Neural progenitor cell (in vitro differentiated cells): ENCODE measurements around the gene AGPAT4. TPM values are rescaled to one million over a fixed set of nuclear protein-coding genes. Genes with fewer than 3 reads are reported as not detected.

Source experiments
- DNase-seq: peaks from one replicate; pipeline ENCODE4 v3.0.0-alpha.2; 2016; ENCODE audit warnings: low spot score
- H2AFZ ChIP-seq: fragments of 200-600 bp; sonication (generic); replicated peaks from 2 replicates; pipeline ENCODE4 v1.6.1; 2016; ENCODE audit warnings: antibody characterized with exemption
- H3F3A ChIP-seq: fragments of 200-600 bp; sonication (generic); 2 replicates; pipeline ENCODE4 v1.6.1; 2016; ENCODE audit warnings: antibody characterized with exemption, low read depth
- H3K27ac ChIP-seq: fragments of 200-600 bp; sonication (generic); 2 replicates; pipeline ENCODE4 v1.5.1; 2016; ENCODE audit warnings: mild to moderate bottlenecking
- H3K27me3 ChIP-seq: fragments of 200-600 bp; sonication (generic); 2 replicates; pipeline ENCODE4 v1.6.1; 2016; ENCODE audit warnings: mild to moderate bottlenecking, moderate library complexity
- H3K36me3 ChIP-seq: fragments of 200-600 bp; sonication (generic); 2 replicates; pipeline ENCODE4 v1.5.1; 2016
- H3K4me1 ChIP-seq: fragments of 200-600 bp; sonication (generic); 2 replicates; pipeline ENCODE4 v1.6.1; 2016; ENCODE audit warnings: mixed run types
- H3K4me2 ChIP-seq: fragments of 200-600 bp; sonication (generic); 2 replicates; pipeline ENCODE4 v1.6.1; 2016
- H3K4me3 ChIP-seq: fragments of 200-600 bp; sonication (generic); 2 replicates; pipeline ENCODE4 v1.5.1; 2016
- H3K79me2 ChIP-seq: fragments of 200-600 bp; sonication (generic); 2 replicates; pipeline ENCODE4 v1.6.1; 2016; ENCODE audit warnings: low read depth
- H3K9ac ChIP-seq: fragments of 200-600 bp; sonication (generic); 2 replicates; pipeline ENCODE4 v1.6.1; 2016
- H3K9me3 ChIP-seq: fragments of 200-600 bp; sonication (generic); 2 replicates; pipeline ENCODE4 v1.5.1; 2016; ENCODE audit warnings: low read depth
- H4K20me1 ChIP-seq: fragments of 200-600 bp; sonication (generic); 2 replicates; pipeline ENCODE4 v1.6.1; 2016; ENCODE audit warnings: low read depth
- H3K27ac Mint-ChIP-seq: 3 replicates; pipeline ENCODE4 v1.8.0; 2021; ENCODE audit warnings: mixed read lengths
- H3K27me3 Mint-ChIP-seq: 2 replicates; pipeline ENCODE4 v1.8.0; 2022; ENCODE audit warnings: low read depth, mild to moderate bottlenecking, inconsistent platforms, moderate library complexity, mixed read lengths; ENCODE audit not compliant: insufficient read depth
- H3K36me3 Mint-ChIP-seq: 3 replicates; pipeline ENCODE4 v1.8.0; 2021; ENCODE audit warnings: mixed read lengths
- H3K4me1 Mint-ChIP-seq: 3 replicates; pipeline ENCODE4 v1.8.0; 2021; ENCODE audit warnings: mixed read lengths
- H3K4me3 Mint-ChIP-seq: 3 replicates; pipeline ENCODE4 v1.8.0; 2021; ENCODE audit warnings: mild to moderate bottlenecking, moderate library complexity, mixed read lengths
- H3K9me3 Mint-ChIP-seq: 3 replicates; pipeline ENCODE4 v1.8.0; 2020; ENCODE audit warnings: mixed read lengths
- EZH2 ChIP-seq: fragments of 200-600 bp; sonication (generic); IDR thresholded peaks from 2 replicates; pipeline ENCODE4 v1.6.1; 2017; ENCODE audit warnings: antibody characterized with exemption, mild to moderate bottlenecking, moderate library complexity
- EZH2phosphoT487 ChIP-seq: fragments of 200-600 bp; sonication (generic); IDR thresholded peaks from 2 replicates; pipeline ENCODE4 v1.6.1; 2017; ENCODE audit warnings: antibody characterized with exemption
- total RNA-seq: library from RNA; depleted of rRNA; stranded (reverse); fragments of >200 nt; gene quantifications from 2 replicates; pipeline ENCODE4 v1.2.3, GENCODE V29; 2015; ENCODE audit warnings: low replicate concordance
- TF ChIP-seq, protein P1 (sequence below): fragments of 200-600 bp; sonication (generic); IDR thresholded peaks from 2 replicates; pipeline ENCODE4 v1.5.1; 2017; ENCODE audit warnings: antibody characterized with exemption, mild to moderate bottlenecking

The AGPAT4 gene
- total RNA-seq, 1 donor from 2014 or later, result 30.5 TPM

DNA sequence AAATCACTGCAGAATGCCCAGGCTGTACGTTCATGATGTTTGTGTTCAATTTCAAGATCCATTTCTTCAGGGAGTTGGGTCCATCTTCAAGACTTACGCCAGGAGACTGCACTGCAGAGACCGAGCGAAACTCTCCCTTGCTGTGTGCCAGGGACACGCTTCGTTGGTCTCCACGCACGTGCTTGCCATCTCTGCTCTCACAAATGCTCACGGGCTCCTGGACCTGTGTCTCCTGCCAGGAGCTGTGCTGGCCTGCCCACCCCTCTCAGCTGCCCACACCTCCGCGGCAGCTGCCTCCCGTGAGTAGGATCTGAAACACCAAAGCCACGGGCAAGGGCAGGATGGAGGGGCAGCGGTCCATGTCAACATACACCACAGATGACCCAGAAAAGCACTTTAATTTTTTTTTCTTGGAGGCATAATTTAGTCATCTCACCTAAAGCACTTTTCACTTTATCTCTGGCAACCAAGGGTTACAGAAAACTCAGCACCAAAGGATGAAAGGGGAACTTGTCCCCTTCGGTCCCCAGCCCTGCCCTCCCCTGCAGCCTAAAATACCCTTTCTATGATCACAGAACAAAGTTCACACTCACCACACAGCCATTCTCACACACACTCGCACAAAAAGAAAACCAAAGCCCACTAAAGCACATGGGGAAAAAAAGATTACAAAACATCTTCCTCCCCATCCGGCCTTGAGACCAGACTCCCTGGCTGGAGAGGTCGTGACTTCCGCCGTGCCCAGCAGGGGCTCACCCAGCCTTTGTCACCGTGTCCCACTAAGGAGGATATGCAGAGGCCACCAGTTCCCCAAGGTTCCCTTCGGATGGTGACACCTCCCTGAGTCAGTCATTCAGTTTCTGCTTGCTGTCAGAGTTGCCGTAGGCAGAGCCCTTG is 137.9 kb downstream of the AGPAT4 start:
- Histone ChIP-seq H3K27me3 (no peaks in the 10 kb centered on the region), H3K79me2 (no peaks in the 10 kb centered on the region), H2AFZ (no peak overlapping the region), H3F3A (no peaks in the 10 kb centered on the region), H3K4me3 (no peak overlapping the region), H3K4me2 (no peak overlapping the region), H3K36me3 (no peaks in the 10 kb centered on the region), H3K9me3 (no peaks in the 10 kb centered on the region), H3K9ac (no peak overlapping the region), H4K20me1 (no peaks in the 10 kb centered on the region), H3K4me1 (no peaks in the 10 kb centered on the region), H3K27ac (no peak overlapping the region)
- Mint-ChIP-seq H3K9me3 (peaks cover 8% of the 10 kb centered on the region), H3K36me3 (peaks cover 67% of the 10 kb centered on the region), H3K27me3 (peaks cover 6% of the 10 kb centered on the region), H3K4me1 (peaks cover 14% of the 10 kb centered on the region), H3K4me3 (no peak overlapping the region), H3K27ac (peak overlapping the region; percentile 16)
- no peak for TF ChIP-seq EZH2phosphoT487
- TF ChIP-seq, protein P1, sequence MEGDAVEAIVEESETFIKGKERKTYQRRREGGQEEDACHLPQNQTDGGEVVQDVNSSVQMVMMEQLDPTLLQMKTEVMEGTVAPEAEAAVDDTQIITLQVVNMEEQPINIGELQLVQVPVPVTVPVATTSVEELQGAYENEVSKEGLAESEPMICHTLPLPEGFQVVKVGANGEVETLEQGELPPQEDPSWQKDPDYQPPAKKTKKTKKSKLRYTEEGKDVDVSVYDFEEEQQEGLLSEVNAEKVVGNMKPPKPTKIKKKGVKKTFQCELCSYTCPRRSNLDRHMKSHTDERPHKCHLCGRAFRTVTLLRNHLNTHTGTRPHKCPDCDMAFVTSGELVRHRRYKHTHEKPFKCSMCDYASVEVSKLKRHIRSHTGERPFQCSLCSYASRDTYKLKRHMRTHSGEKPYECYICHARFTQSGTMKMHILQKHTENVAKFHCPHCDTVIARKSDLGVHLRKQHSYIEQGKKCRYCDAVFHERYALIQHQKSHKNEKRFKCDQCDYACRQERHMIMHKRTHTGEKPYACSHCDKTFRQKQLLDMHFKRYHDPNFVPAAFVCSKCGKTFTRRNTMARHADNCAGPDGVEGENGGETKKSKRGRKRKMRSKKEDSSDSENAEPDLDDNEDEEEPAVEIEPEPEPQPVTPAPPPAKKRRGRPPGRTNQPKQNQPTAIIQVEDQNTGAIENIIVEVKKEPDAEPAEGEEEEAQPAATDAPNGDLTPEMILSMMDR, result no peak
- TF ChIP-seq EZH2, result no peak
- DNase-seq, result no peak

DNA sequence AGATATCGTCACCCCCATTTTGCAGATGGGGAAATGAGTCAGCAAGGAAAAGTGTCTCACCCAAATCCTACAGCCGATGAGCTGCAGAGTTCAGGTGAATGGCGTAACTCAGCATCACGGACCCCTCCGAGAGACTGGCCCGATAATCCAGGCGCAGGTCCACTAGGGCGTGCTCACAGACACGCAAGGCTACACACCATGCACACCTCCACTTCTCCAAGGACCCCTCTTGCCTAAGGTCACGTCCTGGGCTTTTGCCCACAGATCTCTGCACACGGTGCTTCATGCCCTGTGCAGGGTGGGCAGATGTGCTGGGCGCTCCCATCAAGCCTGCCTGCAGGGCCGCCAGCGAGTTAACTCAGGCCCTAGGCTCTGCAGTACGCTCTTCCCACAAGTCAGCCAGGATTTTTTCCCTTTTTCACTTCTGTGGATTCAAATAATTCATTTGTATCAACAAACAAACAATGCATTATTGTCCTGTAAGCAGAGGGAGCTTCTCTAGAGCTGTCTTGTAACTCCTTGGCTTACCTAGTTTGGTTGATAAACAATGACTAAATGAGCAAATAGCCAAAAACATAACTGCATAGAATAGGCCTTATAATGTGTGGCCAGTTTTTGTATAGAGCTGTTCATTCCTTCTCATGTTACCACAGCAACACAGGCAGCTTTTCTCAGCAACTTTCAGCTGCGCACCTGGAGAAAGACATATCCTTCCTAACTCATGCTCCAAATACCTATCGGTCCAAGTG is 139.1 kb downstream of the AGPAT4 start:
- no peaks in the 10 kb centered on the region for H3K36me3 ChIP-seq
- DNase-seq, result no peak
- H3K9ac ChIP-seq, result no peak overlapping the region
- Mint-ChIP-seq H3K4me1 (peaks cover 14% of the 10 kb centered on the region), H3K27ac (no peak overlapping the region), H3K9me3 (peaks cover 18% of the 10 kb centered on the region), H3K27me3 (peaks cover 11% of the 10 kb centered on the region), H3K36me3 (peaks cover 79% of the 10 kb centered on the region), H3K4me3 (no peak overlapping the region)
- no peaks in the 10 kb centered on the region for H3K4me1 ChIP-seq
- H4K20me1 ChIP-seq, result no peaks in the 10 kb centered on the region
- H3F3A ChIP-seq, result no peaks in the 10 kb centered on the region
- no peak overlapping the region for H2AFZ ChIP-seq
- TF ChIP-seq EZH2 (no peak), EZH2phosphoT487 (no peak)
- TF ChIP-seq, protein P1, result no peak
- H3K27me3 ChIP-seq, result no peaks in the 10 kb centered on the region
- no peak overlapping the region for H3K4me2 ChIP-seq
- no peak overlapping the region for H3K4me3 ChIP-seq
- H3K79me2 ChIP-seq, result no peaks in the 10 kb centered on the region
- no peaks in the 10 kb centered on the region for H3K9me3 ChIP-seq
- no peak overlapping the region for H3K27ac ChIP-seq

- Histone ChIP-seq H2AFZ (no peak overlapping the region), H3K4me2 (no peak overlapping the region), H3K27ac (no peak overlapping the region), H3K9me3 (no peaks in the 10 kb centered on the region), H3F3A (no peaks in the 10 kb centered on the region), H3K79me2 (no peaks in the 10 kb centered on the region), H3K36me3 (no peaks in the 10 kb centered on the region), H3K4me1 (no peaks in the 10 kb centered on the region), H3K4me3 (no peak overlapping the region), H3K9ac (no peak overlapping the region), H4K20me1 (no peaks in the 10 kb centered on the region), H3K27me3 (no peaks in the 10 kb centered on the region)
- TF ChIP-seq, protein P1, result no peak
- TF ChIP-seq EZH2phosphoT487 (no peak), EZH2 (no peak)
- Mint-ChIP-seq H3K27me3 (peaks cover 12% of the 10 kb centered on the region), H3K4me3 (no peak overlapping the region), H3K36me3 (peaks cover 84% of the 10 kb centered on the region), H3K27ac (no peak overlapping the region), H3K4me1 (peaks cover 14% of the 10 kb centered on the region), H3K9me3 (peaks cover 24% of the 10 kb centered on the region)
- DNase-seq, result no peak
Measured at GRCh38 chr6:161133963-161134362, 139.9 kb downstream of the AGPAT4 start.
